Retina (tissue), 1 donor: ENCODE results near the gene PIP5K1B.
"Not testable (repeated sequence)": the region's sequence is repeated elsewhere in the genome, so short reads cannot be mapped to it uniquely, and the experiment has no call there.

Experiments
- DNase-seq: peaks from one replicate; pipeline ENCODE4 v3.0.0-alpha.2; 2016

PIP5K1B gene

GRCh38 chr9:68966496-68966944 lies 261.5 kb downstream of the PIP5K1B start:
- no peak for DNase-seq

- no peak for DNase-seq
These were observed 262.8 kb downstream of the PIP5K1B start for GRCh38 chr9:68967800-68968199.

GRCh38 chr9:68969538-68969937 lies 264.5 kb downstream of the PIP5K1B start:
- DNase-seq = no peak

GRCh38 chr9:68970151-68970550 lies 265.1 kb downstream of the PIP5K1B start:
- no peak for DNase-seq

- no peak for DNase-seq
These were observed 268.6 kb downstream of the PIP5K1B start for GRCh38 chr9:68973619-68974018.

GRCh38 chr9:68974431-68974830 lies 269.4 kb downstream of the PIP5K1B start:
- no peak for DNase-seq

GRCh38 chr9:68974901-68975300 lies 269.9 kb downstream of the PIP5K1B start:
- no peak for DNase-seq

GRCh38 chr9:68975365-68976043 lies 270.5 kb downstream of the PIP5K1B start:
- DNase-seq = no peak

- no peak for DNase-seq
These were observed 273.0 kb downstream of the PIP5K1B start for GRCh38 chr9:68978066-68978465.

- no peak for DNase-seq
These were observed 273.5 kb downstream of the PIP5K1B start for GRCh38 chr9:68978501-68978900.

GRCh38 chr9:68979538-68980314 lies 274.7 kb downstream of the PIP5K1B start:
- DNase-seq = peak; percentile 27

GRCh38 chr9:68980341-68980914 lies 275.4 kb downstream of the PIP5K1B start:
- DNase-seq = no peak

GRCh38 chr9:68981789-68982188 lies 276.7 kb downstream of the PIP5K1B start:
- DNase-seq = no peak

GRCh38 chr9:68983008-68983411 lies 278.0 kb downstream of the PIP5K1B start:
- DNase-seq = no peak

- DNase-seq = no peak
These were observed 278.7 kb downstream of the PIP5K1B start for GRCh38 chr9:68983522-68984424.

- DNase-seq = not testable (repeated sequence)
These were observed 281.9 kb downstream of the PIP5K1B start for GRCh38 chr9:68986949-68987348.

GRCh38 chr9:68991457-68991856 lies 286.4 kb downstream of the PIP5K1B start:
- DNase-seq = no peak

GRCh38 chr9:68995776-68996175 lies 290.7 kb downstream of the PIP5K1B start:
- DNase-seq = no peak

GRCh38 chr9:68996462-68996861 lies 291.4 kb downstream of the PIP5K1B start:
- no peak for DNase-seq

- peak; percentile 85 for DNase-seq
These were observed 292.6 kb downstream of the PIP5K1B start for GRCh38 chr9:68997666-68998065.

GRCh38 chr9:68998385-68998784 lies 293.3 kb downstream of the PIP5K1B start:
- no peak for DNase-seq

- peak; percentile 17 for DNase-seq
These were observed 293.8 kb downstream of the PIP5K1B start for GRCh38 chr9:68998812-68999211.
